Inflammatory macrophage treated with lipopolysaccharide for 1 hour (primary cell): ENCODE data around the gene EHD4.
A peak's percentile ranks its signal among the peaks of the same experiment; 100 is the strongest.

ENCODE experiments used
- DNase-seq, 2 donors: peaks; one replicate each; pipeline ENCODE4 v3.0.0-alpha.2; 2020 to 2022

The EHD4 gene

GRCh38 chr15:41915255-41915994 lies 56.9 kb downstream of the EHD4 start:
- peak; percentile 77 to 82 for DNase-seq

GRCh38 chr15:41914411-41914810 lies 57.9 kb downstream of the EHD4 start:
- DNase-seq = no peak

- no peak for DNase-seq
Observed at GRCh38 chr15:41913256-41913655, 59.1 kb downstream of the EHD4 start.

- DNase-seq = no peak
Observed at GRCh38 chr15:41911691-41912345, 60.5 kb downstream of the EHD4 start.

GRCh38 chr15:41908736-41909461 lies 63.5 kb downstream of the EHD4 start:
- no peak for DNase-seq

GRCh38 chr15:41907141-41907540 lies 65.2 kb downstream of the EHD4 start:
- peak in 1 of 2 donors; percentile 47 for DNase-seq

- DNase-seq = no peak
Observed at GRCh38 chr15:41906608-41907007, 65.7 kb downstream of the EHD4 start.

GRCh38 chr15:41905036-41905793 lies 67.1 kb downstream of the EHD4 start:
- DNase-seq = no peak

GRCh38 chr15:41904541-41905005 lies 67.8 kb downstream of the EHD4 start:
- peak; percentile 31 to 66 for DNase-seq

GRCh38 chr15:41903782-41904181 lies 68.6 kb downstream of the EHD4 start:
- DNase-seq = no peak

GRCh38 chr15:41901431-41901830 lies 70.9 kb downstream of the EHD4 start:
- no peak for DNase-seq

GRCh38 chr15:41900526-41901380 lies 71.6 kb downstream of the EHD4 start:
- no peak for DNase-seq

- DNase-seq = no peak
Observed at GRCh38 chr15:41899854-41900442, 72.4 kb downstream of the EHD4 start.

GRCh38 chr15:41897363-41897799 lies 75.0 kb downstream of the EHD4 start:
- DNase-seq = no peak

- no peak for DNase-seq
Observed at GRCh38 chr15:41896566-41896965, 75.8 kb downstream of the EHD4 start.

GRCh38 chr15:41895957-41896356 lies 76.4 kb downstream of the EHD4 start:
- no peak for DNase-seq

GRCh38 chr15:41895491-41895890 lies 76.9 kb downstream of the EHD4 start:
- no peak for DNase-seq

GRCh38 chr15:41894791-41895463 lies 77.4 kb downstream of the EHD4 start:
- peak; percentile 65 to 69 for DNase-seq

GRCh38 chr15:41894251-41894790 lies 78.0 kb downstream of the EHD4 start:
- no peak for DNase-seq

GRCh38 chr15:41893422-41894250 lies 78.7 kb downstream of the EHD4 start, which contains the start of gene SPTBN5:
TSS of gene SPTBN5 (minus strand) at chr15:41894053. CDS start at chr15:41893497, 556 bp downstream.
- no peak for DNase-seq
